AG04449 (cell line): ENCODE results near the gene AFDN.

Experiments used
- CTCF ChIA-PET: fragments of 350-600 bp; formaldehyde crosslinking; extraction: SDS; loops from one replicate; lab custom pipeline; 2021; ENCODE audit warnings: antibody characterized with exemption; lab: Yijun Ruan, JAX
- POLR2A ChIA-PET: fragments of 400-600, 350-600 bp; formaldehyde crosslinking; extraction: SDS; loops from one replicate; lab custom pipeline; 2020; ENCODE audit warnings: antibody characterized with exemption, inconsistent platforms; lab: Yijun Ruan, JAX
- DNase-seq: peaks from one replicate; pipeline ENCODE4 v3.0.0-alpha.2; 2010; ENCODE audit warnings: low read depth, low spot score
- H3K4me3 ChIP-seq: 2 replicates; pipeline ENCODE4 v1.5.1; 2011; ENCODE audit warnings: low read depth, mild to moderate bottlenecking, control low read depth, low read length
- TF ChIP-seq, protein P1 (sequence below): IDR thresholded peaks from one replicate; pipeline ENCODE4 v1.5.1; 2011; ENCODE audit warnings: mild to moderate bottlenecking, moderate library complexity, low read length, control low read depth, inconsistent platforms; ENCODE audit not compliant: insufficient read depth; ENCODE audit errors: missing control alignments

AFDN gene

GRCh38 chr6:167836721-167837120, 10.0 kb downstream of the AFDN start:
- POLR2A ChIA-PET, result no interaction called here
- DNase-seq, result no peak
- TF ChIP-seq, protein P1, sequence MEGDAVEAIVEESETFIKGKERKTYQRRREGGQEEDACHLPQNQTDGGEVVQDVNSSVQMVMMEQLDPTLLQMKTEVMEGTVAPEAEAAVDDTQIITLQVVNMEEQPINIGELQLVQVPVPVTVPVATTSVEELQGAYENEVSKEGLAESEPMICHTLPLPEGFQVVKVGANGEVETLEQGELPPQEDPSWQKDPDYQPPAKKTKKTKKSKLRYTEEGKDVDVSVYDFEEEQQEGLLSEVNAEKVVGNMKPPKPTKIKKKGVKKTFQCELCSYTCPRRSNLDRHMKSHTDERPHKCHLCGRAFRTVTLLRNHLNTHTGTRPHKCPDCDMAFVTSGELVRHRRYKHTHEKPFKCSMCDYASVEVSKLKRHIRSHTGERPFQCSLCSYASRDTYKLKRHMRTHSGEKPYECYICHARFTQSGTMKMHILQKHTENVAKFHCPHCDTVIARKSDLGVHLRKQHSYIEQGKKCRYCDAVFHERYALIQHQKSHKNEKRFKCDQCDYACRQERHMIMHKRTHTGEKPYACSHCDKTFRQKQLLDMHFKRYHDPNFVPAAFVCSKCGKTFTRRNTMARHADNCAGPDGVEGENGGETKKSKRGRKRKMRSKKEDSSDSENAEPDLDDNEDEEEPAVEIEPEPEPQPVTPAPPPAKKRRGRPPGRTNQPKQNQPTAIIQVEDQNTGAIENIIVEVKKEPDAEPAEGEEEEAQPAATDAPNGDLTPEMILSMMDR, result no peak
- CTCF ChIA-PET, result no interaction called here
- H3K4me3 ChIP-seq, result no peak overlapping the region

DNA sequence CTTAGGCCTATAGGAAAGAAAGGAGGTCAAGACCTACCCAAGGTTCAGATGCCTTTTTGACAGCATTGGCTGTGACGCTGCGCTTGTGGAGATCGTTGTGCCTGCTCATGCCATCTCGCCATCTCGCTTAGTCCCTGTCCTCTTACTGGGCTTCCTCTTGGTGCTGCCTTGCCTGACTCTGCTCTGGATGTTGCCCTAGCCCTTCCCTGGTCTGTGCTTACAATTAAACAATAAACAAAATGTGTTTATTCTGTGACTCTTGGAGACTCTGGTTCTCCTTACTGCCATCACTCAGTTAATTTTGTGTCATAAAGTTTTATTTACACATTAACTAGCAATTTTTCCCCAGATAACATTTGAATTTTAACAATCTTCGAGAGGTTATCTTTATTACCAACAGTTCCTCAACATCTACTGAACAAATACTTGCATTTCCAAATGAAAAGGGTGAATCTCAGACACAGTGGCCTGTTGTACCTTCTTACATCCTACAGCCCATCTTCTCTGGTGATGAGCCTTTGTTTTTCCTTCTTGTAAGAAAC, 11.6 kb downstream of the AFDN start:
- no peak overlapping the region for H3K4me3 ChIP-seq
- DNase-seq, result no peak
- TF ChIP-seq, protein P1, result no peak
- ChIA-PET CTCF (no interaction called here), POLR2A (no interaction called here)

- TF ChIP-seq, protein P1, result no peak
- no peak for DNase-seq
- no peak overlapping the region for H3K4me3 ChIP-seq
- ChIA-PET CTCF (no interaction called here), POLR2A (no interaction called here)
These were observed 12.6 kb downstream of the AFDN start for GRCh38 chr6:167839343-167839742.

DNA sequence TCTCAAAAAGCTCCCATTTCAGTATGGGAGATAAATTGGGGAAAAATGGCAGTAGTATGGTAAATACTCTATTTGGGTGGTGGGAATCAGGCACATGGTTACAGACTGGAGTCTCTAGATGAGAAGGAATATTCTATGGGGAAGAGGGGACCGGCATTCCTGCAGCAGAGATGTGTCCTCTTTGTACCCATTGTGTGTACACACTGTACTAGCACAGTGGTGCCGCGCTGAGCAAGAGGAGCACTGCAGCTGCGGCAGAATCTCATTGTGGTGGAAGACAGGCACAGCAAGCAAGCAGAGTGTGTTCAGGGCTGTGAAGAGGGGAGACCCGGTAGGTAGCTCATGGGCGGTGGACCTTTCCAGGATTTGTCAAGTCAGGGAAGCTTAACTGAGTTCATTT, 13.0 kb downstream of the AFDN start:
- TF ChIP-seq, protein P1, result no peak
- H3K4me3 ChIP-seq, result no peak overlapping the region
- POLR2A ChIA-PET, result no interaction called here
- no peak for DNase-seq
- CTCF ChIA-PET, result interaction anchor here (1.1 kb wide), 1 partner anchor 9 kb away, joined by 3 read pairs; no protein-coding TSS in a partner anchor

DNA sequence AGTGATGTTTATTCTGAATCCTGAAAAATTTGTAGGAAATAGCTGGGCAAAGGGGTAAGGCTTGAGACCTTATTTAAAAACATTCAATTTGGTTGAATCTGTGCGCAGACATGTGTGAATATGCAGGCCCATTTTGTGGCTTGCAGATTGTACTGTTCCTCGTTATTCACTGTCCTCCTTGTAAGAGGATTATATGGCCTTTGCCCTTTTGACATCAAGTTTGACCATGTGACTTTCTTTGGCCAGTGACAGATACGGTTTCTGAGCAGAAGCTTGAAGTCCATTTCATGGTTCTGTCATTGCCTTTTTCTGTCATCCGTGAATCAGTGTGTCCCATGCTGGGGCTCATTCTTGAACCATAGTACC, 13.4 kb downstream of the AFDN start:
- POLR2A ChIA-PET, result no interaction called here
- no peak overlapping the region for H3K4me3 ChIP-seq
- TF ChIP-seq, protein P1, result no peak
- no peak for DNase-seq
- CTCF ChIA-PET, result interaction anchor here (1.1 kb wide), 1 partner anchor 9 kb away, joined by 3 read pairs; no protein-coding TSS in a partner anchor

- no peak for DNase-seq
- CTCF ChIA-PET, result interaction anchor here (1.1 kb wide), 1 partner anchor 9 kb away, joined by 3 read pairs; no protein-coding TSS in a partner anchor
- TF ChIP-seq, protein P1, result no peak
- no peak overlapping the region for H3K4me3 ChIP-seq
- POLR2A ChIA-PET, result no interaction called here
These were observed 13.9 kb downstream of the AFDN start for GRCh38 chr6:167840526-167841179.
